ENCODE measurements around the gene ARSB.

GRCh38 chr5:78899922-78900362 is 85.2 kb downstream of the ARSB start:
- peak; percentile 73 for TF ChIP-seq CTCF (IDR thresholded peaks at IDR 0.05)
- TF ChIP-seq POLR2AphosphoS5 (IDR thresholded peaks at IDR 0.05; ENCODE audit: low read depth, low read length) = no peak
- TF ChIP-seq TCF7L2 (IDR thresholded peaks at IDR 0.05; ENCODE audit: low read depth, low read length) = no peak
